IMR-90 (cell line): ENCODE measurements around the gene AMIGO1.

Experiments used
- CEBPB ChIP-seq: IDR thresholded peaks from 2 replicates; pipeline ENCODE4 v1.6.1; 2012; ENCODE audit warnings: low read depth, low read length, improper control_type of control experiment
- ELK1 ChIP-seq: fragments of 150-350 bp; IDR thresholded peaks from 2 replicates; pipeline ENCODE4 v1.6.1; 2016; ENCODE audit warnings: low read depth, mild to moderate bottlenecking, low read length, moderate library complexity, borderline replicate concordance
- FOS ChIP-seq: fragments of 150-350 bp; IDR thresholded peaks from 2 replicates; pipeline ENCODE4 v1.6.1; 2016; ENCODE audit warnings: low read depth, low read length
- MAFK ChIP-seq: IDR thresholded peaks from 2 replicates; pipeline ENCODE4 v1.6.1; 2012; ENCODE audit warnings: low read depth, low read length, improper control_type of control experiment
- MAZ ChIP-seq: IDR thresholded peaks from 2 replicates; pipeline ENCODE4 v1.6.1; 2012; ENCODE audit warnings: low read depth, mild to moderate bottlenecking, low read length, improper control_type of control experiment, moderate library complexity, borderline replicate concordance
- MXI1 ChIP-seq: IDR thresholded peaks from 2 replicates; pipeline ENCODE4 v1.6.1; 2012; ENCODE audit warnings: low read depth, mild to moderate bottlenecking, low read length, moderate library complexity, borderline replicate concordance
- POLR2A ChIP-seq: IDR thresholded peaks from 2 replicates; pipeline ENCODE4 v1.6.1; 2012; ENCODE audit warnings: mild to moderate bottlenecking, low read depth, low read length
- RAD21 ChIP-seq: IDR thresholded peaks from 2 replicates; pipeline ENCODE4 v1.6.1; 2012; ENCODE audit warnings: low read length, improper control_type of control experiment
- RCOR1 ChIP-seq: IDR thresholded peaks from 2 replicates; pipeline ENCODE4 v1.6.1; 2012; ENCODE audit warnings: mild to moderate bottlenecking, low read length, improper control_type of control experiment; ENCODE audit not compliant: insufficient replicate concordance
- RFX5 ChIP-seq: IDR thresholded peaks from 2 replicates; pipeline ENCODE4 v1.8.0; 2012; ENCODE audit warnings: low read depth, mild to moderate bottlenecking, low read length, moderate library complexity
- SMC3 ChIP-seq: fragments of 150-350 bp; IDR thresholded peaks from 2 replicates; pipeline ENCODE4 v1.6.1; 2016; ENCODE audit warnings: low read depth, mild to moderate bottlenecking, antibody characterized with exemption, low read length, moderate library complexity
- TF ChIP-seq, protein P1 (sequence below): conservative IDR thresholded peaks from 2 replicates; pipeline ENCODE4 v1.5.1; 2012; ENCODE audit warnings: mild to moderate bottlenecking, low read depth, low read length, improper control_type of control experiment
- TF ChIP-seq, protein P2 (sequence below): fragments of 150-350 bp; IDR thresholded peaks from 2 replicates; pipeline ENCODE4 v1.6.1; 2017; ENCODE audit warnings: mild to moderate bottlenecking, antibody characterized with exemption, low read length, low read depth

GRCh38 chr1:109517337-109517736 is 7.8 kb upstream of the AMIGO1 start:
- TF ChIP-seq, protein P1, sequence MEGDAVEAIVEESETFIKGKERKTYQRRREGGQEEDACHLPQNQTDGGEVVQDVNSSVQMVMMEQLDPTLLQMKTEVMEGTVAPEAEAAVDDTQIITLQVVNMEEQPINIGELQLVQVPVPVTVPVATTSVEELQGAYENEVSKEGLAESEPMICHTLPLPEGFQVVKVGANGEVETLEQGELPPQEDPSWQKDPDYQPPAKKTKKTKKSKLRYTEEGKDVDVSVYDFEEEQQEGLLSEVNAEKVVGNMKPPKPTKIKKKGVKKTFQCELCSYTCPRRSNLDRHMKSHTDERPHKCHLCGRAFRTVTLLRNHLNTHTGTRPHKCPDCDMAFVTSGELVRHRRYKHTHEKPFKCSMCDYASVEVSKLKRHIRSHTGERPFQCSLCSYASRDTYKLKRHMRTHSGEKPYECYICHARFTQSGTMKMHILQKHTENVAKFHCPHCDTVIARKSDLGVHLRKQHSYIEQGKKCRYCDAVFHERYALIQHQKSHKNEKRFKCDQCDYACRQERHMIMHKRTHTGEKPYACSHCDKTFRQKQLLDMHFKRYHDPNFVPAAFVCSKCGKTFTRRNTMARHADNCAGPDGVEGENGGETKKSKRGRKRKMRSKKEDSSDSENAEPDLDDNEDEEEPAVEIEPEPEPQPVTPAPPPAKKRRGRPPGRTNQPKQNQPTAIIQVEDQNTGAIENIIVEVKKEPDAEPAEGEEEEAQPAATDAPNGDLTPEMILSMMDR = no peak
- no peak for TF ChIP-seq MXI1
- no peak for TF ChIP-seq FOS
- no peak for TF ChIP-seq RCOR1
- no peak for TF ChIP-seq POLR2A
- TF ChIP-seq RFX5 = no peak
- TF ChIP-seq, protein P2, sequence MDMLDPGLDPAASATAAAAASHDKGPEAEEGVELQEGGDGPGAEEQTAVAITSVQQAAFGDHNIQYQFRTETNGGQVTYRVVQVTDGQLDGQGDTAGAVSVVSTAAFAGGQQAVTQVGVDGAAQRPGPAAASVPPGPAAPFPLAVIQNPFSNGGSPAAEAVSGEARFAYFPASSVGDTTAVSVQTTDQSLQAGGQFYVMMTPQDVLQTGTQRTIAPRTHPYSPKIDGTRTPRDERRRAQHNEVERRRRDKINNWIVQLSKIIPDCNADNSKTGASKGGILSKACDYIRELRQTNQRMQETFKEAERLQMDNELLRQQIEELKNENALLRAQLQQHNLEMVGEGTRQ = no peak
- no peak for TF ChIP-seq CEBPB
- no peak for TF ChIP-seq RAD21
- TF ChIP-seq MAFK = no peak
- no peak for TF ChIP-seq ELK1
- no peak for TF ChIP-seq SMC3
- no peak for TF ChIP-seq MAZ
